ENCODE data around the gene PRKD3.
A peak's percentile ranks its signal among the peaks of the same experiment; 100 is the strongest.

Gene PRKD3

DNA sequence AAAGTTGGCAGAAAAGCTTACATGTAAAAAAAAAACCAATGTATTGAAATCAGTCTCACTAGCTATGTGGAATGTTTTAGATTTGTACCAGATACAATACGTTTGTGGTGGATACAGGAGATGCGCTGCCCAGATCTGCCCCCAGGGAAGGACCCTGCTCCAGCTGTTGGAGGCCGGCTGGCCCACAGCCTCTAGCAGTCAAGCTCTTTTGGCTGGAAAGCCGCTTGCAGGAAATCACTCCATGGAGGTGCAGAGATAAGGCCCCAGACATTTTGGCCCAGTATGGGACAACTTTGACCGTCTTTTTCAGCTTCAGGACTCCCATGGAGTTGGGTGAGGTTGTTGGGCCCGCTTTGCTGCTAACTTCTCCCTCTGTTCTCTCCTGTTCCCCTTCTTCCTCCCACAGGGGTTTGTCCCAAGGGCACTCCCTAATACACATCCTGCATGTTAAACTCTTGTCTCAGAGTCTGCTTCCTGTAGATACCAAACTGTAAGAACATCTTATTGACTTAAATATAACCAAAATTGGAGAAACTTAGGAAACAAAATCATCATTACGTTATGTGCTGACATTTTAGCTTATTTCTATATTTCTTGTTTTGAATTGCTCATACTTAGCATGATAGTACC is 18.1 kb upstream of the PRKD3 start:
- DNase-seq, result no peak

DNA sequence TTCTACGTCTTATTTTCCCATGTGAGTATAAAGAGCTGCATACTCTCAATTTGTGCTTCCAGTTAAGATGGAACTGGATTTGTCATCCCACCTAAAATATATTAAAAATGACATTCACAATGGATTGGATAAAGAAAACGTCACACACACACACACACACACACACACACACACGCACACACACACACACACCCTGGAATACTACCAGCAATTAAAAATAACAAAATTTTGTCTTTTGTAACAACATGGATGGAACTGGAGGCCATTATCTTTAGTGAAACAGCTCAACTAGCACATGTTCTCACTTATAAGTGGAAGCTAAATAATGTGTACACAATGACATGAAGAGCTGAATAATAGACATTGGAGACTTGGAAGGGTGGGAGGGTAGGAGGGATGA is 16.0 kb upstream of the PRKD3 start:
- DNase-seq, result no peak

DNA sequence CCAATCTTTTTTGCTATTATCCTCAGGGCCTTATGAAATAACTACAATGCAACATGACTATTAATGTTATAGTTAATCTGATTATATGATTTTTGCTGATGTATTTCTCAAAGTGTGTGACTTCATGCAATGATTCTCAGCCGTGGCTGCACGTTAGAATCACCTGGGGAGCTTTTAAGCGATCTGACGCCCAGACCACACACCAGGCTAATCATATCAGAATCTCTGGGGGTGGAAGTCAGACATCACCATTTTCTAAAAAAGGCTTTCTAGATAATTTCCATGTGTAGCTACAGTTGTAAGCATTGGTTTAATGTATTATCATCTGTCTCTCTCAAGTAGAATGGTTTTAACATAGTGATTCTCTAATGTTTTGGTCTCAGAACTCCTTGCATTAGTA is 14.3 kb upstream of the PRKD3 start:
- DNase-seq, result no peak

DNA sequence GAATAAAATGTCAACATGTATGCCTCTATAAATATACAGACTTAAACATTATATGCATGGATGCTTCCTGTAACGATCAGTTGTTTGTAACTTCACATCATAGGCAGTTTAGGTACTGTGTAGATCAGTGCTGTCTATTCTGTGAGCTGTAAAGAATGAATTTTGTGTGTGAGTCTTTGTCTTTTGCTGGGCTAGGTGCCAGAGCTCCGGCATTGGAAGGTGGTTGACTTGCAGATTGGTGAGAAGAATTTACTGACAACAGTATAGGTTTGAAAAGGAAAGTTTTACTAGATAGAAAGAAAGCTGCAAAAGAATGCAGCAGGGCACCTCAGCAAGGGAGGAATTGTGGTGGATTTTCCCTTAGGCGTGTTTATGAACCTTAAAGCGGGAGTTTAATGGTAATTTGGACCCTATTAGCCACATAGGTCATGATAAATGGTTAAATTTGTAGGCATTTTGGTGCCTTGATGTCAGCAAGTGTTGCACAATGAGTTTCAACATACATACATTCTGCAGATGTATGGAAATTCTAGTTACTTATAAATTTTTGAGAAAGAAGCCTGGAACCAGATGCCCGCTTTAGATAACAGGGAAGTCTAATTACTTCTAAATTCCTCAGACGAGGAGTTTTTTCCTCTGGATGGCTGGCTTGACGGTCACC is 13.1 kb upstream of the PRKD3 start:
- DNase-seq, result no peak

DNA sequence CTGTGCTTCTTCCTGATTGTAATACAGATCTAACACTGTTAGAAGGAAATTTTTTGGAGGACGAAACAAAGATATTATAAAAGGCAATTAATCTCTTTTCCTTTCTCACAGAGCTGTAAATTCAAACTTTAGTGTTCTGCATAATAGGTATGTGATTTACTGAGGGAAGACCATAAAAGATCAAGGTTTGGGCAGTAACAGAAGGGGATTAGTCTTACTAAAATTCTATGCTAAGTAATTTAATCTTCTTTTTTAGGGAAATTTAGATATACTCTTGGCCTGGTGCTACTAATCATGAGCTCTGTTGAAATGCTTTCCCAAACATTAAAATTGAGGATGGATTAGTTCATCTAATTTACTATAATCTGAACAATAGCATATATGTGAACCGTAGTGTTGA is 11.0 kb upstream of the PRKD3 start:
- DNase-seq, result no peak

DNA sequence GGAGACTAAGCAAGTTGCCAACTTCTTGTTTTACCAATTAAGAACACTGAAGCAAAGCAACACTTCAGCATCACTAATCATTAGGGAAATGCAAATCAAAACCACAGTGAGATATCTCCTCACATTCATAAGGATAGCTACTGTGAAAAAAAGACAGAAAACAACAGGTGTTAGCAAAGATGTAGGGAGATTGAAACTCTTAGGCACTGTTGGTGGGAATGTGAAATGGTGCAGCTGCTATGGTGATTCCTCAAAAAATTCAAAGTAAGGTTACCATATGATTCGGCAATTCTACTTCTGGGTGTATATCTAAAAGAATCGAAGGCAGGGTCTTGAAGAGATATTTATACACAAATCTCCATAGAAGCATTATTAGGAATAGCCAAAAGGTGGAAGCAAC is 8.6 kb upstream of the PRKD3 start:
- no peak for DNase-seq

DNA sequence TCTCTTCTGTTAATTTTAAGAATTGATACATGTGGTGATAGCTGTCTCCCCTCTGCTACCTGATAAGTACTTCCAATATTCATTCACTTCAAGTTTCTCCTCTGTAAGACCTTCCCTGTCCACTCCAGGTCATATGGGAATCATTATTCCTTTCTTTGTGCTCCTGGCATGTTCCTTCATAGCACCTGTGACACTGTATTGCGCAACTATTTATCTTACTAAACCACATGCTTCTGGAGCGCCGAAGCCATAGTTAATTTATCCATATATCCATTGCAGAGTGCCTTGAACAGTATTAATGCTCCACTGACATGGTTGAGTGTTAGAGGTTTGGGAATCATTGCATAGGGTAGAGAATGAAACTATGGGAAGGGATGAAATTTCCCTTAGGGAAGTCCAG is 7.9 kb upstream of the PRKD3 start:
- DNase-seq, result no peak

DNA sequence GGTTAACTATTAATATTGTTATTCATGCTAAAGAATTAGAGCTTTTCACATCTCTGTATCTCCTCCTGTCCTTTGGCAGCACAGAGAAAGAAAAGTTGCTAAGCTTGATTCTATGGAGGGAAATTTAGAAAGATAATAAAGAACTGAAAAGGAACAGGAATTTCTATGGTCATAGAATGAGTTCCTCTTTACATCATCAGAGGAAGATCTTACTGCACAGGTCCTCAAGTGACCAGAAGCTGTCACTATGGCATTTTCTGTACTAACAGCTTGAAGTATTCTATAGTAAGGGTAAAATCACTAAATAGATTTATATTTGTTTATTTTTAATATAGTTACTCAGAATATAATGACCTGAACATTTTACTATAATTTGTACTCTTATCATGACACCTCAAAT is 6.0 kb upstream of the PRKD3 start:
- peak; percentile 6 for DNase-seq

DNA sequence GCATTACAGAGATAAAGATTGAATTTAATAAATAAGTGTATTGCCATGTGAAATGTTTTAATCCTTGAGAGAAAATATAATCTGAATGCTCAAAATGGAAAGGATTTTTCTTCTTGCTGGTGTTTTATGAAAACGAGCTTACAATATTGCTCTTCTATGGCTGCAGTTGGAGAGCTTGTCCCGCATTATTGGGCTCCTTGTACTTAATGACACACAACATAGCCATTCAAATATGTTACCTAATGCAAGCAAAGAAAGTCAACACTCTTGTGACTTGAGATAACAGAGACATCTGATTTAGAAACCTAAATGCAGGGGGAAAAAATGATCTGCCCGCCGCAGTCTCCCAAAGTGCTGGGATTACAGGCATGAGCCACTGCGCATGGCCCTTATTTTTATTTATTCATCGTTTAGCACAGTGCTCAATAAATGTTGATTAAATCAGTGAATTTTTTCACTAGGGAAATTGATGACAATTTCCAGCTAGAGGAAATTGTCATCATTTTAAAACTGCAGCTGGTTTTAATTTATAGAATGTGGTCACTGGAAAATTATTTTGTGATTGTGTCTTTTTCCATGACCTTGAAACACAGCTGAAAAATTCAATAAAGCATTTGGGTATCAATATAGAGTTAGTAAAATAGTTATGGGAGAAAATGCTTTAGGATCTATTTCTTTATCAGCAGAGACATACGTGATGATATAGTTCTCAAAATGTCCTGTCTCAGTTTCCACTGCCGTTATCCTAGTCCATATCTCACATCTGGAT is 2.4 kb upstream of the PRKD3 start:
- no peak for DNase-seq

DNA sequence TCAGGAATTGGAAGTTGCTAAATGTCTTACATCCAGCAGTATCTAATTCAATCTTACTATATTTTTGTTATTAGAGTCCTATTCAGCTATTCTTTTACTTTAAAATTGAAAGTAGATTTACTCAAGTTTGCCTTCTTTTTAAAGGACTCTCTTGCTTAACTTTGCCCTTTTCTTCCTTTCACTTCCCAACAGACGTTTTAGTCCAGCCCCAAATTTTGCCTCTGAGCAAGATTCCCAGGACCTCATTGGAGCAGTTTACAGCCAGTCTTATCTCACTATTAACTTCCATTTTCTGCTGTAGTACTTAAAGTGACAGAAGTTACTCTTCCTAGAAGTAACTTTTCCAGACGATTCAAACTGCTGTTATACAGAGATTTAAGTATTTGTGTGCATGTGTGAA is 1.7 kb upstream of the PRKD3 start:
- DNase-seq, result peak; percentile 56

DNA sequence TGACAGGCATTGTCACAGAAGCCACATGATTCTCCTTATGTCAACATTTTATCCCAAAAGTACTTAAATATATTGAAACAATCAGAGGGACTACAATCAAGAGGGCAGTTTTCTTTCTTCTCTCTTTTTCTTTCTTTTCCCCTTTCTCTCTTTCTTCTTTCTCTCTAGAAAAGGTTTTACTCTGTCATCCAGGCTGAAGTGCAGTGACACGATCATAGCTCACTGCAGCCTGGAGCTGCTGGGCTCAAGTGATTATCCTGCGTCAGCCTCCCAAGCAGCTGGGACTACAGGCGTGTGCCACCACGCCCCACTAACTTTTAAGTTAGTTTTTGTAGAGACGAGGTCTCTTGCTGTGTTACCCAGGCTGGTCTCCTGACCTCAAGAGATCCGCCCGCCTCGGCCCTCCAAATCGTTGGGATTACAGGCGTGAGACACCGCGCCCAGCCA is 1.0 kb upstream of the PRKD3 start:
- no peak for DNase-seq

DNA sequence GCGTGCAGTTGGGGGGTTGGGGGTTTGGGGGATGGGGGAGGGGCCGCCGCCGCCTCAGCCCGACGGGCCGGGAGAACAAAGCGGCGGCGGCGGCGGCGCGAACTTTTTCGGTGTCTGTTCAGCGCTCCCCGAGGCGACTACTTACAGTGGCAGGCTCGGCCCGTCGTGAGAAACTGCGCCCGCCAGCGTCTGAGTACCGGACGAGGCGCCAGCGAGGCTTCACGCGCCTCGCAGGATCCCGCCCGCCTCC is 172 bp downstream of the PRKD3 start:
- no peak for DNase-seq

DNA sequence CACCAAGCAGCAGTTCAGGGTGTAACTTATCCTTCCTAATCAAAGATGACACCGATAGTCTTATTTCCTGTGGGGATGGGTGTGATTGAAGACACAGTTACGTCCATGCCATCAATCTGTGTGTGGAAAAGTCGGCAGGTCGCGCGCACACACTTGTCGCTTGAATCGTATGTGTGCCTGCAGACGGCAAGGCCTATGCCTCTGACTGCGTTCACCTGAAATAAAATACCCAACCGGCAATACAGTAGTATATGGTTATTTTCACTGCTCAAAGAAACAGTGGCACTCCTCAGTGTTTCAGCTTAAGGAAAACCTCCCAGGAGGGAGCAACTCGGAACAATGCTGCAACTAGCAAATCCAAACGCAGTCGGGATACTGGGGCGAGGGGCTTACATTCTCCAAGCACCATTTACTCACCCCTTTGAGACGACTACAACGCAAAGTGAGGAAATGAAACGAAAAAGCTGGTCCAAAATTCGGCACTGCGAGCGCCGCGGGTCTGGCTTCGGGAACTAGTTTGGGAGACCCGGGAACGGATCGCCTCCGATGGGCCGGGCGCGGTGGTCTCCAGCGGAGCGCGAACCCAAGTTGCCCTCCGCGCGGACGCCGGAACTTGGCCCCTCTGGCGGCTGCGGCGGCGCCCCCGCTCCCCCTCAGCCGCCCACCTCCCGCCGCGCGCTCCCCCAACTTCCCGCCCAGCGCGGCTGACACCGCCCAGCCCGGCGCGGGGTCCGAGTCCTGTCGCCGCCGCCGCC is 675 bp downstream of the PRKD3 start:
- DNase-seq, result no peak

DNA sequence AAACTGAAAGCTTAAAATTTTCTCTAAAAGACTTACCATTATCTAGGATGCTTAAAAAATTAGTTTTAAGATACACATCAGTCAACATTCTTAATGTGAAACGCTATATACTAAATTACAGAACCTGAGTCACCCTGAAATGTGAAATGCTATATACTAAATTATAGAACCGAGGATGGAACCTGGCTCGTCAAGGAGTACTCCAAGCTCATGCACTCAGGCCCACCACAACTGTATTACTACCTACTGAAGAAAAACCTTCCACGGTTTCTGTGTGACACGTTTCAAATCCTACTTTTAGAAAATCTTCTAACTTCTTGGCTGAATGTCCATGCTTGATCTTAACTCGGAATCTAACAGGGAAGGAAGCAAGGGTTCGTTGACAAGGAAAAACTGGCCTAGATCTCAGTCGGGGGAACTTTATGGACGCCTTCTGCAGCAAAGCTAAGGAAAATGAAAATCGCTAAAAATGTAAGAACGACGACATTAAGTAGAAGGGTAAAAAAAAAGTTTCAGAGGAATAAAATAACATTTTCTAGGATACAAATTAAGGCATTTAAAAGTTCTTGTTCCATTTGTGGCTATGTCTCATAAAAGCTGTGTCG is 1.4 kb downstream of the PRKD3 start:
- DNase-seq, result no peak

DNA sequence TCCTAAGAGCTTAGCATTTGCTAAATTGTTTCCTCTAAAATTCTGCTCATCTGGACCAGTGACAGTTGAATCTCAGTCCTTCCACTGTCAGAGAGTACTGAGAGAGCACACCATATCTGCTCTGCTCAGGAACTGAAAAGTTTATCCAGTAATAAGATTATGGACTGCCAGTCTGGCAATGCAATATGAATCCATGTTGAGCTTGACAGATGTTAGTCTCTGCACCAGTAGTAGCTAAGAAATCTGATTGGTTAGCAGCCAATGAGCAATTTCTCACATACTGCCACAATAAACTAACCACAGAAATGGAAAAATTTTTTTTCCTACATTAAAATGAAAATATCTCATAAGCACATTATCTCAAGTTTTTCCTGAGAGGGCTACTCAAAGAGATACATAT is 2.3 kb downstream of the PRKD3 start:
- DNase-seq, result no peak

DNA sequence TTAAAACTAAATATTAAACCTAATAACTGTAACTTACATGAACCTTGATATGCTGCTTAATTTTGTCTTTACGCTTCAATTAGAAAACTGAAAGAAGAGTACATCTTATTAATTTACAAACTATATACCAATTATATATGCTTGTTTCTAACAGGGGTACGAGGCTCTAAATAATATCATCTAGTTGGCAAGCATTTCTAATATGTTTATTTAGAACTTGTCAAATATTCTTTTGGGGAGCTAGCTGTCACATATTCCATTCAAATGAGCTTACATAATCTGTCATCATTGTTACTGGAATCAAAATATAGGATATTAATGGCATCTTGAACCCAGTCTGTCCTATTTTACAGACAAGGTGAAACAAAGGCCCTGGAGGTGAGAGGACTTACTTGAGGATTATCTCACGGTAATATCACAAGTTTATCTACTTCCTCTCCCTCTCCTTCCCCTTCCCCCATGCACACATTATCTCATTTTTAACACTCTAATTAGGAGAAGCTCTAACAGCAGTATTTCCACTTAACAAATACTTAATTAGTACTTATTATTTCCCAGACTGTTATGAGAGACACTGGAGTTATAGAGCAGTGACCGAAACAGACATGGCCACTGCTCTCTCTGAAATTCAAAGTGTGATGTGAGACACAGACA is 3.5 kb downstream of the PRKD3 start:
- no peak for DNase-seq

DNA sequence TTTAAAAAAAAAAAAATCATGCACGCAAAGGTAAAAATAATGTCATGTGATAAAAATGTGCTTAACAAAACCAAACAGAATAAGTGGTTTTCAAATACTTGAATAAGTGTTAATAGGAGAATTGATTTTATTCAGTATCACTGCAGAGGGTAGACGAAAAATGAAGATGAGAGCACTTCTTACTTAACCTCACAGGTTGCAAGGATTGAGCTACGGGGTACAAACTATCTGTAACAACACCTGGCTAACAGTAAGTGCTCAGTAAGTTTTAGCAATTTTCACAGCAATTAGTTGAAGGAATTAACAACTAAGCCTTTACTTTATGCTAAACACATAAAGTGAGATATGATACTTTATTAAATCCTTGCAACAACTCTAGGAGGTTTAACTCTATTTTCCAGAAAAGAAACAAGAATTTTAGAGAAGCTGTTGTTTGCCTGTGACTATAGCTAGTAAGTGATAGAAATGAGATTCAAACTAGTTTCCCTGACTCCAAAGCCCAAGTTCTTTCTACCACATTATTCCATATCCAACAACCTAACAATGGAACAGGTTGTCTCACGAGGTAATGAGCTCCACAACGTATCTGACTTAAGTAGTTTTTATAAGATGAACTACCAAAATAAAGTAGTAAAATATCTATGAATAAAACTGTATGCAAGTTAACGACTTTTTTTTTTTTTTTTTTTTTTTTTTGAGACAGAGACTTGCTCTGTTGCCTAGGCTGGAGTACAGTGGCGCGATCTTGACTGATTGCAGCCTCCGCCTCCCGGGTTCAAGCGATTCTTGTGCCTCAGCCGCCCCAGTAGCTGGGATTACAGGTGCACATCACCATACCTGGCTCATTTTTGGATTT is 4.7 kb downstream of the PRKD3 start:
- DNase-seq, result no peak

DNA sequence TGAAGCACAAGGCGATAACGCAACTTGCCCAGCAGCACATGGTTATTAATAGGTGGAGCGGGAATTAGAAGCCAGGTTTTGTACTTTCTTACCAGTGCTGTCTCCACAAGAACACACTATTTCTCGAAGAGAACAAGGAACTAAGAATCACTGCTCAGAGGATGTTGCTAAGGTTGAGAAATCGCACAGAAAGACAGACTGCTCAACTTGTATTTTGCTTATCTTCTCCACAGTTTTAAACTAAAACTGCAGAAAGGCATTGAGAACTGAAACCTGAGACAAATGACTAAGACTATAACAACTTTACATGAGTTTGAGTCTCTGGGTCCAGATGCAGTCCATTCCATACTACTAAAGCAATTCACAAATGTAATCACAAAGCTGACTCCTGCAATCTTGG is 6.2 kb downstream of the PRKD3 start:
- DNase-seq, result peak; percentile 59

DNA sequence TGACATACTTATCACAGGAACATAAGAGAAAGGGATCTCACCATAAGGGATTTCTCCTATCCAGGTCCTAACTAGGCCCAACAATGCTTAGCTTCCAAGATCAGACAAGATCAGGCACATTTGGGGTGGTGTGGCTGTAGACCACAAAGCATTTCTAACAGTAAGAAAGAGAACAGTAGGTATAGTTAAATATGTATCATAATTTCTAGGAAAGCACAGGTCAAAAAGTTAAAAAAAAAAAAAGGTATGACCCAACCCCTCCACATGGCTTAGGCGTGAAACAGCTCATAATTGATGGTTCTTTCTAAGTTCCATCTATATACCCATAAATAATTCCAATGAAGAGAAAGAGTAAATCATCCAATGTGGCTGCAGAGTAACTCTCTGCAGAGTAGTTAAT is 6.9 kb downstream of the PRKD3 start:
- no peak for DNase-seq

DNA sequence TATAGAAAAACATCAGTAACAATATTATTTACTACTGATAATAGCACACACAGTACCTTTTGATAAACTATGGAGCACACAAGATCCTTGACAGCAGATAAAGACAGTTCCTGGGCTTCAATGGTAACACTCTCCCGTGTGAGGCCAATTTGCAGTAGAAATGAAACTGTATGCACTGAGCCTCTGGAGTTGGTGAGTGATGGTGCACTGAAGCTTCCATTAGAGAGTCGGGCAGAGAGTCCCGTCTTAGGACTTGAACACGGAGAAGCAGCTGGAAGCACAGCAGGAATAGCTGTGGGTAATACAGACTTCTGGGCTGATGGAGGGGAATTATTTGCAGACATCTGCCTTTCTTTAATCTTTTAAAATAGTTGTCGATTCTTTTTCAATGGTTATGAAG is 8.5 kb downstream of the PRKD3 start:
- no peak for DNase-seq

DNA sequence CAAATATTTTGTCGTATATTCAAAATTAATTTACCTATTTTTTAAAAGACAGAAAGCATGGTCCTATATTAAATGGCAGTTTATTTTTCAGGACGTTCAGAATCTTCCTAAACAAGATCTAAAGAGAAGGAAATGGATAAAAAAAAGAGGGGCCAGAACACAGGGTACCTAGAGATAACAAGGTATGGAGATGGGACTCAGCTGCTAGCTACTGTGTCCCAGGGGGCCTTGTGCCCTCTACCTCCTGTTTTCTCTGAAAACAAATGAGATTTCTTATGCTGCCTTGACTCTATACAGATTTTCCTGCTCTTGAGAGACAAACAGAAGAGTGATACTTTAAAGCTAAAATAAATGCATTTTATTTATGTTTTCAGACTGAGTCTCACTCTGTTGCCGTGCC is 9.3 kb downstream of the PRKD3 start:
- DNase-seq, result no peak

DNA sequence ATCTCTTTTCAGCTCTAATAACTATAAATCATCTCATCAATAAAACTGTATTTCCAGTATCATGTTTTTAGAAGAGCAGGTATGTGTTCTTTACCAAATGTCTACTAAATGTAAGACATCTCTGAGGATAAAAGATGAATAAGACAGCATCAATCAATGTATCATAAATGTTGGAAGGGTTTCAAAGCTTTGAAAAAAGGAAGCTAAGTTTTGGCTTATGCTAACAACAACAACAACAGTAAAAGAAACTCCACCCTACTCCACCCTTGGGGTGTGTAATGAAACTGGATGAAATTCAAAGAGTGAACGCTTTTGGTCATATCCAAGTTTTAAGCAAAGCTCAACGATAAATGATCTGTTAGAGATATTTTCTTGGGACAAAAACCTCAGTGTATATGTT is 17.1 kb downstream of the PRKD3 start:
- DNase-seq, result no peak

All from MV-4-11 (cell line).